ENCODE data around the gene PTPN3. TPM values are rescaled to one million over a fixed set of nuclear protein-coding genes. Genes with fewer than 3 reads are reported as not detected.

PTPN3 gene
- total RNA-seq, 1 donor from 2014 or later, result 4.9 TPM

DNA sequence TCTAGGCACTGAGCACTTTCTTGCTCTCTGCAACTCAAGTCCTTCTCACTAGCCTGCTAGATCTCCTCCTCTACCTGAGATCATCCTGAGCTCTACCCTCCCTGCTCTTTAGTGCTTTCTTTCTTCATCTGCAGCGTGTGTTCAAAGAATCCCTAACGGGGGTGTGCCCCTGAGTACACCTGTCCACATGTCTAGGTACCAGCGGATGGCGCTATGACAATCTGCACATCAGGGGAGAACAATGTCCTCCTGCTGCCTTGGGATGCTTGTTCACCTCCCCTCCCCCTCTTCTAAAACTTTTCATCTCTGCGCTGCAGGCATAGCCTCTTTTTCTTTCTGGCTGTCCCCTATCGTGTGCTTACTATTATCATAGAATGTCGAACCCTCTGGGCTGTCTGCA, 42.7 kb downstream of the PTPN3 start:
- Mint-ChIP-seq H3K4me3 (no peak overlapping the region), H3K27ac (no peak overlapping the region), H3K36me3 (no peaks in the 10 kb centered on the region), H3K27me3 (no peaks in the 10 kb centered on the region), H3K9me3 (no peaks in the 10 kb centered on the region), H3K4me1 (ENCODE audit: unreplicated experiment) (peaks cover 5% of the 10 kb centered on the region)
- DNase-seq (ENCODE audit: extremely low spot score, unreplicated experiment), result no peak
- TF ChIP-seq, protein P1, sequence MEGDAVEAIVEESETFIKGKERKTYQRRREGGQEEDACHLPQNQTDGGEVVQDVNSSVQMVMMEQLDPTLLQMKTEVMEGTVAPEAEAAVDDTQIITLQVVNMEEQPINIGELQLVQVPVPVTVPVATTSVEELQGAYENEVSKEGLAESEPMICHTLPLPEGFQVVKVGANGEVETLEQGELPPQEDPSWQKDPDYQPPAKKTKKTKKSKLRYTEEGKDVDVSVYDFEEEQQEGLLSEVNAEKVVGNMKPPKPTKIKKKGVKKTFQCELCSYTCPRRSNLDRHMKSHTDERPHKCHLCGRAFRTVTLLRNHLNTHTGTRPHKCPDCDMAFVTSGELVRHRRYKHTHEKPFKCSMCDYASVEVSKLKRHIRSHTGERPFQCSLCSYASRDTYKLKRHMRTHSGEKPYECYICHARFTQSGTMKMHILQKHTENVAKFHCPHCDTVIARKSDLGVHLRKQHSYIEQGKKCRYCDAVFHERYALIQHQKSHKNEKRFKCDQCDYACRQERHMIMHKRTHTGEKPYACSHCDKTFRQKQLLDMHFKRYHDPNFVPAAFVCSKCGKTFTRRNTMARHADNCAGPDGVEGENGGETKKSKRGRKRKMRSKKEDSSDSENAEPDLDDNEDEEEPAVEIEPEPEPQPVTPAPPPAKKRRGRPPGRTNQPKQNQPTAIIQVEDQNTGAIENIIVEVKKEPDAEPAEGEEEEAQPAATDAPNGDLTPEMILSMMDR (conservative IDR thresholded peaks at IDR 0.05), result no peak

DNA sequence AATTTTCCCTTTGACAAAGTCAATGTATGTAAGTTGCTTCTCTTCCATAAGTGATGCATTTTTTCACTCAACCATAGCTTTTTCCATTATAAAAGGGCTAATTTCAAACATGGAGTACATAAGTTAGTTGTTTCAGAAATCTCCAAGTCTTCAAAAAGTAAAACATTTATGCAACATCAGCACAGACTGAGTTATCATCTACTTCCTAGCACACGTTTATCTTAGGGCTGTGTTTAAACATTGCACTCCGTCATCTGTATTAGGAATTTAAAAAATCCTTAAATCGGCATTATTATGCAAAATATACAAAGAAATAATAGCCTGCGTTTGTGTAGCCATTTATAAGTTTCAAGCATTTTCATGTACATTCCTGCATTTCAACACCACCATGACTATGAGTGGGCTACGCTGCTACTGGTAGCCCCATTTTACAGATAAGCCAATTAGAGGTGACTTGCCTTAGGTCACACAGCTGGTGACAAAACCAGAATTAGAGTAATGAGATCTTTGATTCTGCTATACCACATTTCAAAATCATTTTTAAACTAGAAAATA, 43.4 kb downstream of the PTPN3 start:
- DNase-seq (ENCODE audit: extremely low spot score, unreplicated experiment), result no peak
- Mint-ChIP-seq H3K27ac (no peak overlapping the region), H3K36me3 (no peaks in the 10 kb centered on the region), H3K27me3 (no peaks in the 10 kb centered on the region), H3K4me3 (no peak overlapping the region), H3K4me1 (ENCODE audit: unreplicated experiment) (peaks cover 5% of the 10 kb centered on the region), H3K9me3 (no peaks in the 10 kb centered on the region)
- TF ChIP-seq, protein P1 (conservative IDR thresholded peaks at IDR 0.05), result no peak

DNA sequence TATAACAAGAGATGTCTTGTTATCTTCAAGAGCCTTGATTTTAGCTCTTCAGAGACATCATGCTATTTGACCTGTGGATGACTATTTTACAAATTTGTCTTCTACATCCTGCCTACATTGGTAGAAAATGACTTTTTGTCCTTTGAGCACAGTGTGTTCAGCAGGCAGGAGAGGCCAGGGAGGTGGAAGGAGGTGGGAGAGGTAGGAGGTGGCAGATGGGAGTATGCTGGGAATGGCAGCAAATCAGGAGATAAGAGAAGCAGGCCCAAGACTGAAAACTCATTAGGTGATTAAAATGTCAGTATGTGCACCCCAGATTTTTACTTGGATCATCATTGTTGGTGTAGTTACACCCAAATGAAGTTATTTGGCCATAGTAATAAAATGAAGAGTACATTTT, 44.1 kb downstream of the PTPN3 start:
- Mint-ChIP-seq H3K9me3 (no peaks in the 10 kb centered on the region), H3K4me3 (no peak overlapping the region), H3K27me3 (no peaks in the 10 kb centered on the region), H3K4me1 (ENCODE audit: unreplicated experiment) (peaks cover 5% of the 10 kb centered on the region), H3K27ac (peak overlapping the region; percentile 67), H3K36me3 (no peaks in the 10 kb centered on the region)
- DNase-seq (ENCODE audit: extremely low spot score, unreplicated experiment), result no peak
- TF ChIP-seq, protein P1 (conservative IDR thresholded peaks at IDR 0.05), result no peak

DNA sequence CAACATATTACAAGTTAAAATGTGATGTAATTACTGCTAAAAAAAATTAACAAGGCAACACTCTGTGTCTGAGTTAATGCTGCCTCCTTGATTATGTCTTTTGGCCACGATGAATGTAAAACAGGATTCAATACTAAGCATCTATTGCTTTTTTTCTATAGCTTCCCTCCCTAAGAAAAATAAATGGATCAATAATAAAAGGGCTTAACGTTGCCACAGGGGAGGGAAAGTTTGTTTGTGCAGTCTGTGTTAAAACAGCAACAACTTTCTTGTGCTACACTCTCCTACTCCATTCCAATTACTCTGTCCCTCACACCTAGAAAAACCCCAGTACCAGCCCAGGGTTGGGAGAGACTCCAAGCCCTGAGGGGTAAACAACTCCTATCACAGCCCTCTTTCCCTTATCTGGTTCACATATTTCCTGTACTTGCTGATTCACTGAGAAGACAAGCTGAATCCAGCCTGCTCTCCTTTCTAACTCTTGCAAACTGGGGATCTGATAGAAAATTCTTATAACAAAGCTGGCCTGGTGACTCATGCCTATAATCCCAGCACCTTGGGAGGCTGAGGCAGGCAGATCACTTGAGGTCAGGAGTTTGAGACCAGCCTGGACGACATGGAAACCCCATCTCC, 44.8 kb downstream of the PTPN3 start:
- DNase-seq (ENCODE audit: extremely low spot score, unreplicated experiment), result no peak
- TF ChIP-seq, protein P1 (conservative IDR thresholded peaks at IDR 0.05), result no peak
- Mint-ChIP-seq H3K27me3 (no peaks in the 10 kb centered on the region), H3K36me3 (no peaks in the 10 kb centered on the region), H3K9me3 (no peaks in the 10 kb centered on the region), H3K27ac (peak overlapping the region; percentile 67), H3K4me3 (no peak overlapping the region), H3K4me1 (ENCODE audit: unreplicated experiment) (peaks cover 5% of the 10 kb centered on the region)

GRCh38 chr9:109452761-109453160, 45.3 kb downstream of the PTPN3 start:
- no peak for DNase-seq (ENCODE audit: extremely low spot score, unreplicated experiment)
- TF ChIP-seq, protein P1 (conservative IDR thresholded peaks at IDR 0.05), result no peak
- Mint-ChIP-seq H3K27me3 (no peaks in the 10 kb centered on the region), H3K4me1 (ENCODE audit: unreplicated experiment) (peaks cover 10% of the 10 kb centered on the region), H3K27ac (no peak overlapping the region), H3K4me3 (no peak overlapping the region), H3K36me3 (no peaks in the 10 kb centered on the region), H3K9me3 (no peaks in the 10 kb centered on the region)
